Tibial nerve (tissue), 4 donors: ENCODE results near the gene TBC1D32. TPM values are rescaled to one million over a fixed set of nuclear protein-coding genes. Genes with fewer than 3 reads are reported as not detected.

Source experiments
- DNase-seq, 2 donors: peaks; one replicate each; pipeline ENCODE4 v3.0.0-alpha.2; 2019; ENCODE audit warnings: low spot score in 2 of 2
- H3K27ac ChIP-seq, 4 donors: fragments of 200-600 bp; sonication (generic) in 3 of 4; one replicate each; pipeline ENCODE4 v1.5.1; 2017 to 2019; ENCODE audit warnings: mild to moderate bottlenecking in 1 of 4
- H3K27me3 ChIP-seq, 2 donors: fragments of 200-600 bp; sonication (generic) in 1 of 2; one replicate each; pipeline versions ENCODE4 v1.5.1 to v1.6.0; 2017 to 2019
- H3K36me3 ChIP-seq, 3 donors: fragments of 200-600 bp; sonication (generic); one replicate each; pipeline ENCODE4 v1.5.1; 2018 to 2019
- H3K4me1 ChIP-seq, 4 donors: fragments of 200-600 bp; sonication (generic) in 3 of 4; one replicate each; pipeline ENCODE4 v1.5.1; 2017 to 2019
- H3K4me3 ChIP-seq, 4 donors: fragments of 200-600 bp; sonication (generic) in 3 of 4; one replicate each; pipeline ENCODE4 v1.5.1; 2017 to 2019; ENCODE audit warnings: mild to moderate bottlenecking in 1 of 4, moderate library complexity in 1 of 4
- H3K9me3 ChIP-seq, 4 donors: fragments of 200-600 bp; sonication (generic) in 3 of 4; one replicate each; pipeline ENCODE4 v1.5.1; 2017 to 2019
- CTCF ChIP-seq, 5 experiments: fragments of 200-600 bp in 3 of 5; fragments of 450-650 bp in 2 of 5; sonication (generic) in 3 of 5; IDR thresholded peaks; one replicate each; pipeline ENCODE4 v1.5.1; 2016 to 2019; ENCODE audit warnings: antibody characterized with exemption in 5 of 5, mild to moderate bottlenecking in 3 of 5, moderate library complexity in 2 of 5
- EP300 ChIP-seq, 2 donors: sonication (generic); formaldehyde crosslinking; IDR thresholded peaks; one replicate each; pipeline ENCODE4 v1.6.1; 2017; ENCODE audit warnings: antibody characterized with exemption in 2 of 2, mild to moderate bottlenecking in 1 of 2
- POLR2A ChIP-seq, 2 donors: fragments of 450-650 bp; IDR thresholded peaks; one replicate each; pipeline ENCODE4 v1.6.1; 2017; ENCODE audit warnings: antibody characterized with exemption in 2 of 2, mild to moderate bottlenecking in 2 of 2, moderate library complexity in 2 of 2
- WGBS, 2 donors: methylation state at CpG; one replicate each; pipeline ENCODE4 v1.1.5; 2018; 5-methylcytosine and 5-hydroxymethylcytosine counted together
- total RNA-seq, 4 donors: library from RNA; depleted of rRNA; stranded (reverse); fragments of >200 nt; gene quantifications; one replicate each; pipeline ENCODE4 v1.1.0, GENCODE V29; 2016

TBC1D32 gene
- total RNA-seq, 4 donors from 2014 or later: 7.9 to 19.2 (median 11.4) TPM

DNA sequence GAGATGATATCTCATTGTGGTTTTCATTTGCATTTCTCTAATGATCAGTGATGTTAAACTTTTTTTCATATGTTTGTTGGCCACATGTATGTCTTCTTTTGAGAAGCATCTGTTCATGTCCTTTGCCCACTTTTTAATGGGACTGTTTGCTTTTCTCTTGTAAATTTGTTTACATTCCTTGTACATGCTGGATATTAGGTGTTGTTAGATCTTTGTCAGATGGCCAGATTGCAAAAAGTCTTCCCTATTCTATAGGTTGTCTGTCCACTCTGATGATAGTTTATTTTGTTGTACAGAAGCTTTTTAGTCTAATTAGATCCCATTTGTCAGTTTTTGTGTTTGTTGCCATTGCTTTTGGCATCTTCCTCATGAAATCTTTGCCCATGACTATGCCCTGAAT lies 172.4 kb downstream of the TBC1D32 start:
- no peak for DNase-seq
- Histone ChIP-seq H3K4me3 (no peak overlapping the region), H3K36me3 (peaks cover 0 to 41% (median 0%) of the 10 kb centered on the region in 3 donors), H3K4me1 (no peaks in the 10 kb centered on the region), H3K27ac (no peak overlapping the region), H3K27me3 (no peaks in the 10 kb centered on the region), H3K9me3 (peaks cover 0 to 10% (median 0%) of the 10 kb centered on the region in 4 donors)
- TF ChIP-seq CTCF (IDR thresholded peaks at IDR 0.05) (no peak), POLR2A (IDR thresholded peaks at IDR 0.05) (no peak), EP300 (IDR thresholded peaks at IDR 0.05) (no peak)

- Histone ChIP-seq H3K4me1 (no peaks in the 10 kb centered on the region), H3K27ac (no peak overlapping the region), H3K36me3 (peaks cover 0 to 46% (median 0%) of the 10 kb centered on the region in 3 donors), H3K4me3 (no peak overlapping the region), H3K27me3 (no peaks in the 10 kb centered on the region), H3K9me3 (peaks cover 0 to 10% (median 0%) of the 10 kb centered on the region in 4 donors)
- 98% methylated on average over 2 of the region's 2 CpGs for WGBS, 2 donors
- no peak for DNase-seq
- no peak for TF ChIP-seq POLR2A (IDR thresholded peaks at IDR 0.05)
- TF ChIP-seq EP300 (IDR thresholded peaks at IDR 0.05): no peak
- no peak for TF ChIP-seq CTCF (IDR thresholded peaks at IDR 0.05)
Measured at GRCh38 chr6:121160276-121160675, 174.0 kb downstream of the TBC1D32 start.

DNA sequence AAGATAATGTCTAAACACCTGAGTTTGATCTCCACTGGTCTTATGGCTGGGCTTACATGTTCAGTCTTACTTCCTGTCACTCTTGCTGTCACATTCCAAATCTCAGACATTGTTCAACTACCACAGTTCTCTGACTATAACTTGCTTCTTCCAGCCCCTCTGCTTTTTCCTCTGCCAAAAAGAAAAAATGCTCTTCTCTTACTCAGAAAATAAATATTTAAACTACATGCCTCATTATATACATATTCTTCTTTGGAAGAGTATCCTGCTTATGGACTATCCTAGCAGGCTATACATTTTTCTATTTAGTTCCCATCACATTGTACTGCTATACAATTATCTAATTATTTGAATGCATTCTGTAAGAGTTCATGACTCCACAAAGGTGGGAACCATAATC lies 175.4 kb downstream of the TBC1D32 start:
- no peaks in the 10 kb centered on the region for H3K27me3 ChIP-seq
- H3K9me3 ChIP-seq: peaks cover 0 to 16% (median 0%) of the 10 kb centered on the region in 4 donors
- H3K4me3 ChIP-seq: no peak overlapping the region
- no peaks in the 10 kb centered on the region for H3K4me1 ChIP-seq
- no peak overlapping the region for H3K27ac ChIP-seq
- TF ChIP-seq POLR2A (IDR thresholded peaks at IDR 0.05) (no peak), EP300 (IDR thresholded peaks at IDR 0.05) (no peak), CTCF (IDR thresholded peaks at IDR 0.05) (no peak)
- peaks cover 0 to 60% (median 0%) of the 10 kb centered on the region in 3 donors for H3K36me3 ChIP-seq
- no peak for DNase-seq

- no peak for TF ChIP-seq CTCF (IDR thresholded peaks at IDR 0.05)
- no peak for TF ChIP-seq EP300 (IDR thresholded peaks at IDR 0.05)
- TF ChIP-seq POLR2A (IDR thresholded peaks at IDR 0.05): no peak
- Histone ChIP-seq H3K4me1 (no peaks in the 10 kb centered on the region), H3K27me3 (no peaks in the 10 kb centered on the region), H3K9me3 (peaks cover 0 to 21% (median 0%) of the 10 kb centered on the region in 4 donors), H3K4me3 (no peak overlapping the region), H3K36me3 (peaks cover 0 to 65% (median 0%) of the 10 kb centered on the region in 3 donors), H3K27ac (no peak overlapping the region)
- no peak for DNase-seq
Measured at GRCh38 chr6:121158438-121158837, 175.8 kb downstream of the TBC1D32 start.

- H3K4me1 ChIP-seq: no peaks in the 10 kb centered on the region
- H3K4me3 ChIP-seq: no peak overlapping the region
- H3K9me3 ChIP-seq: peaks cover 0 to 26% (median 0%) of the 10 kb centered on the region in 4 donors
- TF ChIP-seq POLR2A (IDR thresholded peaks at IDR 0.05): no peak
- no peak for TF ChIP-seq CTCF (IDR thresholded peaks at IDR 0.05)
- TF ChIP-seq EP300 (IDR thresholded peaks at IDR 0.05): no peak
- no peak for DNase-seq
- peaks cover 0 to 70% (median 0%) of the 10 kb centered on the region in 3 donors for H3K36me3 ChIP-seq
- 92 to 100% methylated on average over 1 of the region's 1 CpG for WGBS, 2 donors
- H3K27me3 ChIP-seq: no peaks in the 10 kb centered on the region
- no peak overlapping the region for H3K27ac ChIP-seq
Measured at GRCh38 chr6:121157906-121158305, 176.4 kb downstream of the TBC1D32 start.
